ENCODE data around the gene RLN3.

The RLN3 gene, protein sequence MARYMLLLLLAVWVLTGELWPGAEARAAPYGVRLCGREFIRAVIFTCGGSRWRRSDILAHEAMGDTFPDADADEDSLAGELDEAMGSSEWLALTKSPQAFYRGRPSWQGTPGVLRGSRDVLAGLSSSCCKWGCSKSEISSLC

DNA sequence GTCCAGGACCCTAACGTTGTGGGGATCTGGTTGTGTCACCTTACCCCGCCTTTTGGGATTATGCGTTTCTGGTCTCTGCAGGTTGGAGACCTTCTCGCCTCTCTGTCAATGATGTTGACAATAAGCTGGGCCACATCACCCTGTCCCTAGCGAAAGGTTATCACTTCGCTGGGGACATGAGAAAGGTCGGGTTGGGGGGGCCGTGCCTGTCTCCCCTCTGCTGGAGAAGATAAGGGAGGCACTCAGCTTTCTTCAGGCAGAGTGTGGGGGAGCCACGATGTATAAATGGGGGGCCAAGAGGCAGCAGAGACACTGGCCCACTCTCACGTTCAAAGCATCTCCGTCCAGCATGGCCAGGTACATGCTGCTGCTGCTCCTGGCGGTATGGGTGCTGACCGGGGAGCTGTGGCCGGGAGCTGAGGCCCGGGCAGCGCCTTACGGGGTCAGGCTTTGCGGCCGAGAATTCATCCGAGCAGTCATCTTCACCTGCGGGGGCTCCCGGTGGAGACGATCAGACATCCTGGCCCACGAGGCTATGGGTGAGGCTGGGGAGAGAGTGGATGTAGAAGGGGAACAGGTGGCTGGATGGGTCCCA is at the start of gene RLN3:
RLN3 (plus strand) TSS at position 293 of the 595 bp plus-strand sequence; CDS start at position 350, 57 bp downstream.
- no peak for DNase-seq

DNA sequence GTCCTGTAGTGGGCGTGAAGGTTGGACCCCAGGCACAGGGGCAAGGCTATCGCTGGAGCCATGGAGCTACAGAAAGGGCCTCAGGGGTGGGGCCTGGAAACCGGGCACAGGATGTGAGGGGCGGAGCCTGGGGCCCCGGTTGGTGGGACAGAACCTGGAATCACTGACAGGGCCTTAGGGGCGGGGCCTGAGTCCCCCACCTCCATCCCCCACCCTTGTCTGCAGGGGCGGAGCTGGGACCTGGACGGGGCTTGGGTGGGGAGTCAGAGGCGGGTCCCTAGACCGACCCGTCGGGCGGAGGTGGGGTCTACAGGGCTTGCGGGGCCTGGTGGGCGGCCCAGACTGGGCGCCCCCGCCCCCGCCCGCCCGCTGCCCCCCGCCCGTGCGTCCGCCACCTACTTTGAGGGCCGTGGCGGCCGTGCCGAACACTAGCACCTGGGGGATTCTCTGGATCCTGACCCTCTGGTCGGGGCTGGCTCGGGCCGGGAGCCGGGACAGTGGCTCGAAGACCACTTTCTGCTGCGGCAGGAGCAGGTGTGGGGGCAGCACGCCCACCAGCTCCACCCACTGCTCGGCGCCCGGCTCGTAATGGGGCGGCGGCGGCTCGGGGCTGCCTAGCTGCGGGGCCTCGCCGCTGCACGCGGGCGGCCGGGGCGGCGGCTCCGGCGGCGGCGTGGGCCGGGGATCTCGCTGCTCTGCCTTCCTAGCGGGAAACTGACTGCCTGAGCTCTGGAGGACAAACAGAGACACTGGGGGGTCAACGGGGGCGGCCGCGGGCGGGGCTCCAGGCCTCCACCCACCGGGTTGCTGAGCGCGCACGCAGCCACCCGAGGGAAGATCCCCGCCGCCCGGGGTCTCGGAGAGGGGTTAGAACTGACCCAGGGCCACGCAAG is 49.4 kb upstream of the RLN3 start:
- peak in 8 of 14 donors; percentile 9 to 62 (median 32) for DNase-seq

DNA sequence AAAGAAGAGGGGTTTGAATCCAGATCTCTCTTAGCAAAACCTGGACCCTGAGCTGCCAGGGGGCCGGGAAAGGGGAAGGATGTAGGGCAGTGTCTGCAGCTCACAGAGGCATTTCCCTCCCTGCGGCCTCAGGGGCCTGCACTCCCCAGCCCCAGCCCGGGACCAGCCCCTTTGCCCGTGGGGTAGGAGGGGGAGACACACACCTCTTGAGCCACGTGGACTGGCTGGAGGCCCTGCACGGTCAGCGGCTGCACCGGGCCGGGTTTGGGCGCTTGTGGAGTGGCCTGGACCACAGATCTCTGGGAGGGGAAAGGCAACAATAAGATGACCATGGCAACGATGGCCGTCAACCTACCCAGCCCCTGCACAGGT is 48.7 kb upstream of the RLN3 start:
- DNase-seq = peak in 1 of 14 donors; percentile 9

DNA sequence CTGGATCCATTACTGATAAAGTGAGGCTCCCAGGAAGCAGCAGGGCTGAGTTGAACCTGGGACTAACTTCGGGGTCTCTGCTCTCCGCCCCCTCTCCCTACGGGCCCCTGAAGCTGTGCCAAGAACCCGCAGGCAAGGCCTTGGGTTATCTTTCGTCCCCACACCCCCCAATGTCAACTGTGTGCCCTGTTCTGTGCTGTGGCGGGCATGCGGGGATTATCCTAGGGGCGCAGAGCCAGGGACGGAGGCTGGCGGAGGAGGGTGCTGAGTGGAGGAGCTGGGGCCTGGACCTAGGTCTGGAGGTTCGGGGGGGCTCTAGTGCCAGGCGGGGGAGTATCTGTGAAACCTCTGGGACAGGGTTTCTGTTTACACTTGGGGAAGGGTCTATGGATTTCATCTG is 48.3 kb upstream of the RLN3 start:
- no peak for DNase-seq

DNA sequence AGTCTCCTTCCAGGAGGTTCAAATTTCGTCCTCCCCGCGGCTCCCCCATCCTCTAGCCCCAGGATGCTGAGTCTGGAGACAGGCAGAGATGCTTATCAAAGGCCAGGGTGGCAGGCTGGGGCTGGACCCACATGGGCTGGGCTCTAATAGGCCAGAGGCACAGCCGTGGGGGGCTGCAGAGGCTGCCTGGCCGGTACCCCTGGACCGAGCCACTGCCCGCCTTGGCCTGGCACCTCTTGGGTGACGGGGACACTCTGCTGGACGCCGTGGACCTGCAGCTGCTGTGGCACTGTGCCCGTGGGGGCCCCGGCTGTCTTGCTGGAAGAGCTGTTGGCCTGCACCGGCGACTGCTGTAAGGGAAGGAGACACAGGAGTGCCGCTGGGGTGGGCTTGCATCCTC is 47.6 kb upstream of the RLN3 start:
- DNase-seq = no peak

DNA sequence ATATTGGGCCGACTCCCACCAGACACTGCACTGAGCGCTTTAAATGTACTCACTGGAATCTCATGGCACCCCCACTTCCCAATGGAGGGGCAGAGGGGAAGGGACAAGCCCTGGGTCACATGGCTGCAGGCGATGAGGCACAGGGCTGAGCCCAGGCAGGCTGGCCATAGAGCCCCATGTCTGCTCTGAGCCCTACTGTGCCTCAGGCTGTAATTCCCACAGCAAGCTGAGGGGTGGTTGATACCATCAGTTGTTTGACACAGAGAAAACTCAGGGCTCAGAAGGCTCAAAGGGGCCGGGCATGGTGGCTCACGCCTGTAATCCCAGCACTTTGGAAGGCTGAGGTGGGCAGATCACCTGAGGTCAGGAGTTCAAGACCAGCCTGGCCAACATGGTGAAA is 46.9 kb upstream of the RLN3 start:
- DNase-seq = no peak

DNA sequence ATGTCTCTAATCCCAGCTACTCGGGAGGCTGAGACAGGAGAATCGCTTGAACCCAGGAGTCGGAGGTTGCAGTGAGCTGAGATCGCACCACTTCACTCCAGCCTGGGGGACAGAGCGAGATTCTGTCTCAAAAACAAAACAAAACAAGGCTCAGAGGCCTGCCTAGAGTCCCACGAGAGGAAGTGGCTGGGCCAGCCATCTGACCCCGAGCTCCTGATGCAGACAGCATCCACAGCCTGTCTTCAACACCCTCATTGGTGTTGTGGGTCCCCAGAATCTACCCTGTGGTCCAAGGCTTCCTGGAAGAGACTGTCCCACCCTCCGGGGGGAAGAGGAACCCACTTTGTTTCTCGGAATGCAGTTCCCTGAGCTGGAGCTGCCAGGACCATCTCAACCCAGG is 46.5 kb upstream of the RLN3 start:
- DNase-seq = no peak

DNA sequence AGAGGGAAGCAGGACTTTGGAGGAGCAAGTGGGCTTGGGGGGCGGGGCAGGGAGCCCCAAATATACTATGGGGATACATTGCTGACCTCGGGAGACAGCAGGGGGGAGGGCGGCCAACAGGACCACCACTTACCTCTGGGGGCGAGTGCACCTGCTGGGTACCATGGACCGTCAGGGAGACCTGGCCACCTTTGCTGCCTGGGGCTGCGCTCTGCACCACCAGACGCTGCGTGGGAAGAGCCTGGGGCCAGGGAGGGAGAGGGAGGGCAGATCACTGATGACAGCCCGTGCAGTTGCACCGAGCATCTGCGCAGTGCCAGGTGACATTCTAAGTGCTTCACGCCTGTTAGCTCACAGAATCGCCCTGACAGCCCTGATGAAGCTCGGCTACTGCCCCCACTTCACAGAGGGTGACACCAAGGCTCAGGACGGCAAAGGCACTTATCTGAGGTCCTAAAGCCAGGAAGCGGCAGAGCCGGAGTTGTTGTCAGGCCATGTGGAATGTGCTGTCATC is 45.9 kb upstream of the RLN3 start:
- no peak for DNase-seq

DNA sequence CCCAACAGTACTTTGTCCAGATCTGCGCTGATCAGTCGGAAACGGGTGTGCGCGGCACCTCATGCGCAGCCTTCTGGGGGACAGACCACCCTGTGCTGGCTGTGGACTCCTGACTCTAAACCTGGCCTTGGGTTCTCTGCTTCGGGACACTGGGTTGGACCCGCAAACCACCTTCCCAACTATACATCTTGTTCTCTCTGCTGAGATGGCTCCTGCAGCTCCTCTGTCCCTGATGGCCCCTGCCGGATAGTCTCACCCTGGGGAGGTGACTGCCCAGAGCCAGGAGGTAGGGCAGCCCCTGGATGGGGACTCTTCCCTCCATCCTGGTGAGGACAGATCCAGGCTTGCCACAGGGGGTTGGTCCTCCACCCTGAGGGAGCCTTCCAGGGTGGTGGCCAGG is 45.2 kb upstream of the RLN3 start:
- DNase-seq = no peak

DNA sequence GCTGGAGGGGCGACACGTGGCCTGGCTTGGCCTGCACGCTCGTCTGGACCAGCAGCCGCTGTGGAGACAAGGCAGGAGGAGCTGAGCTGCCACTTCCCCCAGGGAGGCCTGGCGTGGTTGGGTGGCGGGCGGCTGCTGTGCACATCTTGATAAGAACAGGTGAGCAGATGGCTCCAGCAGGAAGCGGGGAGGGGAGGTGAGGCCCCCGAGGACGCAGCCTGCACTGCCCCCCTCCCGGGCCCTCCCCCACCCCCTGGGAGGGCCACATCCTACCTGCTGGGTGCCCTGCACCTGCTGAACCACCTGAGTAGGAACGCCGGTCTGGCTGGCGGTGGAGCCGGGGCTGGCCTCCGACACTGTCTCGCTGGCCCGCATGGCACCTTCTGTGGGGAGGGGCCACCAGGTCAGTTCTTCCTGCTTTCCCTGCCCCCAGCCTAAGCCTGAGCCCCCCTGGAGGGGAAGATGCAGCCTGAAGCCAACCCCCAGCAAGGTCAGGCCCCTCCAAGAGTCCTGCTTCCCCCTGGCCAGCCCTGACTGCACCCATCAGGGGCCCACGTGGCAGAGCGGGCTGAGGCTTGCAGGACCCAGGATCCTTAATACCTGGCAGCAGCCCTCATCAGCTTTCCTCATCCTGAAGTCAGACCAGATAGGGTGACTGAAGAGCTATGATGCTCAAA is 44.6 kb upstream of the RLN3 start:
- DNase-seq = no peak

DNA sequence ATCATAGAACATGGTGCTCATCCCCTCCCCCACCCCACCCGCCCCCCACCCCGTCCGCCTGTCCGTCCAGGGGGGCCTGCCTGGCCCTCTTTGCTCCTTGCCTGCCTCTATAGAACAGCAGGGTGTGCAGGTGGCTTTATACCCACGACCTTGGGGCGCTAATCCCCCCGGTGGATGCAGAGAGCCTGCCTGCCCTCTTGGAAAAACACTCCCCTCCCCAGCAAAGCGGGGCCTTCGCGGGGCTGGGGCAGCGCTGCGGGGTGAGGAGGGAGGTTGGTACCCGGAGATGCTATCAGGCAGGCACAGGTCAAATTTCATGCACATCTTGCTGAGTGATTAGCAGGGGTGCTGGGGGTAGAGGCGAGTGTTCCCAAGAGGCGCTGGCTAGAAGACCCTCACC is 43.8 kb upstream of the RLN3 start:
- DNase-seq = no peak

DNA sequence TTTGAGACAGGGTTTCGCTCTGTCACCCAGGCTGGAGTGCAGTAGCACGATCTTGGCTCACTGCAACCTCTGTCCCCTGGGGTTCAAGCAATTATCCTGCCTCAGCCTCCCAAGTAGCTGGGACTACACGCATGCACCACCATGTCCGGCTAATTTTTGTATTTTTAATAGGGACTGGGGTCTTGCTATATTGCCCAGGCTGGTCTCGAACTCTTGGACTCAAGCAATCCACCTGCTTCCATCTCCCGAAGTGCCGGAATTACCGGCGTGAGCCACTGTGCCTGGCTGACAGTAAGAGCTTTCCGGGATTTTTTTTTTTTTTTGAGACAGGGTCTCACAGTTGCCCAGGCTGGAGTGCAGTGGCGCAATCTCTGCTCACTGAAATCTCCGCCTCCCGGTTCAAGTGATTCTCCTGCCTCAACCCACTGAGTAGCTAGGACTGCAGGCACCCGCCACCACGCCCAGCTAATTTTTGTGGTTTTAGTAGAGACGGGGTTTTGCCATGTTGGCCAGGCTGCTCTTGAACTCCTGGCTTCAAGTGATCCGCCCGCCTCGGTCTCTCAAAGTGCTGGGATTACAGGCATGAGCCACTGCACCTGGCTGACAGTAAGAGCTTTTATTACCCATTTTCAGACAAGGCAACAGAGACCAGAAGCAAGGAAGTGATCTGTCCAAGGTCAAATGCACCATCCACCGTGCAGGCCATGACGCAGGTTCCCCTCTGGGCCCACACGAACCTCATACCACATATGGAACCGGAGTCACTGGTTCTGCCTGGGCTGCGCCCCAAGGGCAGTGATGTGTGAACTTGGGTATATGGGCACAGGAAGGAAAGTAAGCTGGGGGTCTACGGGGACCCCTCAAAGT is 42.8 kb upstream of the RLN3 start:
- DNase-seq = no peak

DNA sequence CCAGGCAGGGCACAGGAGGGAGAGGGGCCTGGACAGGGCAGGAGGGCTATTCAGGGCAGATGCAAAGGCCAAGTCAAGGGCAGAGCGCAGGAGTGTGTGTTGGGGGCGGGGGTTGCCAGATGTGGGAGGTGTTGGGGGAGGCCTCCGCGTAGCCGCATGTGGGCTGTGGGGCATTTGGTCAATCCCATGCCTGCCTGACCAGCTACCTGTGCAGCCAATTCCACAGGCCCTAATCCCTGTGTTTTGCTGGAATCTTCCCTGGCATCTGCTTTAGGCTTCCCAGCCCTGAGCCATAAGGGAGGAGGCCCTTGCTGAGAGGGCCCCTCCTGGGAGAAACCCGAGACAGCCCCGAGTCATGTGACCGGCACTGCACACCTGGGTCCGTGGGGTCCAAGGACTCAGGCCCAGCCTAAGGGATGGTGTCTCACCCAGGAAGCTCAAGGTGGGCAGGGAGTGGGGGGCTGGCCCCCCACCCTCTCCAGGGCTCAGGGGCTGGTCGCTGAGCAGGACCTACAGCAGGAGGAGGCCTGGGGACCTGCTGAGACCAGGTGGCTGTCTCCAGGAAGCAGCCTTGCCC is 42.1 kb upstream of the RLN3 start:
- DNase-seq = no peak

DNA sequence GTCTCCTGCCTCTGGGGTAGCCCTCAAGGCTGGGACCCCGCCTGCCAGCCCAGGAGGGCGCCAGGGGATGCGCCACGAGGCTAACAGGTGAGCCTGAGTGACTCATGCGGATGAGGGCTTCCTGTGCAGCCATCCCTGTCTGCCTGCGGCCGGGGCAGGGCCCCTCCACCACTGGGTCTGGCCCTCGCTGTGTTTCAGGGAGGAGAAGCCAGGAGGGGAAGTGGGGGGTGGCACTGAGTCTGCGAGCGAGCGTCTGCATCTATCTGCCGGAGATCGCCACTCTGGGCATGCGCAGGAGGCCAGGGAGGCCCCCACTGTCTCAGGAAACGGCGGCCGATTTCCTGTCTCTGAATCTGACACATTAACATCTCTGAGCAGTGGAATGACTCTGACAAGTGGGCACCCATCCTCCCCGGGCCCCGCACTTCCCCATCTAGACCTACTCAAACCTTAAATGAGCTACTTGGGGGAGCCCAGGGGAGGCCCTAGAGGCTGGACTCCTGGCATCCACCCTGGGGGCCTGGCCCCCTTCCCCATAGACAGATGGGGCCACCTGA is 41.5 kb upstream of the RLN3 start:
- DNase-seq = peak in 12 of 14 donors; percentile 5 to 81 (median 68)

DNA sequence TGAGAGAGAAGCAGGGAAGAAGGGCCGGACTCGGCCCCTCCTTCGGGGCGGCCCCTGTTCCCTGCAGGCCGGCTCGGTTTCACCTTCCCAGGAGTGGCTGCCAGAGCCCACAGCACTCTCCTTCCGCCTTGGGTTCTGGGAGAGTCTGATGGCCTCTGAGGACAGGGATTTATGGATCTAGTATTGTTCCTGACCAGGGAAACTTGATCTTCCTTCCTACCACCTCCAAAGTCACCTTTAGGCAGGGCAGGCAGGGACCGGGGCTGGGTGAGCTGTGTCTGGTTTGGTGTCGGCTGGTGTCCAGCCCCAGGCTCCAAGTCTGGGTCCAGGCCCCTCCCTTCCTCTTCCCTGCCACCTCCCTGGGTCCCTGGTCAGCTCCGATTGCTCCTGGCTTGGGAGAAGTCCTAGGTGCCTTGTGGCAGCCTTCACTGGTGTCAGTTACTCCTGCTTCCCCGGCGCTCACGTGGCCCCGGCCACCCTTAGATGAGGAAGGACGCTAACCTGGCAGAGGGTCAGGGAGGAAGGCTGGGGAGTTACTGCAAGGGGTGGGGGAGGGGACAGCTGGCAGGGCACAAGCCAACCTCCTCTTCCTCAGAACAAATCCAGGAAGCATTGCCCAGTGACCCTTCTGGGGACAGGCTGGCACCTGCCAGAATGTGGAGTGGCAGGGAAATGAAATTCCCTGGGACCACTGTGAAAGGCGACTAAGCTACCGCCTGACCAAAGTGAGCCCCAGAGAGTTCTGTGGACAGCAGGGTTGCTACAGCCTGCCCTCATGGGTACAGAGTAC is 40.7 kb upstream of the RLN3 start:
- DNase-seq = peak in 10 of 14 donors; percentile 37 to 71 (median 52)

DNA sequence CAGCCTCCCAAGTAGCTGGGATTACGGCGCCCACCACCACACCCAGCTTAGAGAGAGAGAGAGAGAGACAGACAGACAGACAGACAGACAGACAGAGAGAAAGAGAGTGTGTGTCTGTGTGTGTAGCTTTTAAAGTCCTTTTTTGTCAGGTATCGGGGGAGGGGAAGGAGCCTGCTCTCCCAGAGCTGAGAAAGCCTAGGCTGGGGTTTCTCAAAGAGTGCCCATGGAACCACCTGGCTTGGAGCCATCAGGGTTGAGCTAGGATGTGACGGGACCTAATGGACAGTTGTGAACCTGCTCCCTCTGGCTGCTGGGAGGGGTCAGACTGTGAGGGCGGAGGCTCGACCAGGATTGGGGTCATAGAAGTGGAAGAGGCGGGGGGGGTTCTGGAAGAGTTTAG is 38.5 kb upstream of the RLN3 start:
- DNase-seq = no peak

DNA sequence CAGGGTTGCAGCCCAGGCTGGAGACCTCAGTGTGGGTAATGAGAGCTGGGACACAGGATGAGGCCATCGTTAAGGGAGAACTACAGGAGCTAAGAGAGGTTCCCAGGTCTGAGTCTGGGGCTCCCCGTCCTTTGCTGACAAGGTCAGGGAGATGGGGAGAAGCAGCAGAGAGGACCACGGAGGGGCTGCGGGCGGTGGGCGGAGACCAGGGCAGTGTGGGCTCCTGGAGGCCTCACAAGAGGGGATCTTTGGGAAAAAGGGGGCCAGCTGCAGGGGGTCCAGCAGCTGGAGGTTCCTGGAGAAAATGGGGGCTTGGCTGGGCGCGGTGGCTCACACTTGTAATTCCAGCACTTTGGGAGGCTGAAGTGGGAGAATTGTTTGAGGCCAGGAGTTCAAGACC is 37.9 kb upstream of the RLN3 start:
- no peak for DNase-seq

DNA sequence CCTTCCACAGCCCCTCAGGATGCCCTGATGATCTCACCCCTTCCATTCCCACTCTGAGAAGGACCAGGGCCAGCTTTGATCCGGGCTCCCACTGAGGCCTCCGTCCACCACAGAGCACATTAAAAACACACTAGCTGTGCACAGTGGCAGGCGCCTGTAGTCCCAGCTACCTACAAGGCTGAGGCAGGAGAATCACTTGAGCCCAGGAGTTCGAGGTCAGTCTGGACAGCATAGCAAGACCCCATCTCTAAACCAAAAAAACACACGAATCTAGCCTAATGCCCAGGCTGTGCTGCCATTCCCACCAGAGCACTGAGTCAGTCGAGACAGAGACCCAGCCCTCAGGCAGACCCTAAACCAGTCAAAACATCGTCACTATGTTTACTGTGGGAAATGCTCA is 35.9 kb upstream of the RLN3 start:
- no peak for DNase-seq

DNA sequence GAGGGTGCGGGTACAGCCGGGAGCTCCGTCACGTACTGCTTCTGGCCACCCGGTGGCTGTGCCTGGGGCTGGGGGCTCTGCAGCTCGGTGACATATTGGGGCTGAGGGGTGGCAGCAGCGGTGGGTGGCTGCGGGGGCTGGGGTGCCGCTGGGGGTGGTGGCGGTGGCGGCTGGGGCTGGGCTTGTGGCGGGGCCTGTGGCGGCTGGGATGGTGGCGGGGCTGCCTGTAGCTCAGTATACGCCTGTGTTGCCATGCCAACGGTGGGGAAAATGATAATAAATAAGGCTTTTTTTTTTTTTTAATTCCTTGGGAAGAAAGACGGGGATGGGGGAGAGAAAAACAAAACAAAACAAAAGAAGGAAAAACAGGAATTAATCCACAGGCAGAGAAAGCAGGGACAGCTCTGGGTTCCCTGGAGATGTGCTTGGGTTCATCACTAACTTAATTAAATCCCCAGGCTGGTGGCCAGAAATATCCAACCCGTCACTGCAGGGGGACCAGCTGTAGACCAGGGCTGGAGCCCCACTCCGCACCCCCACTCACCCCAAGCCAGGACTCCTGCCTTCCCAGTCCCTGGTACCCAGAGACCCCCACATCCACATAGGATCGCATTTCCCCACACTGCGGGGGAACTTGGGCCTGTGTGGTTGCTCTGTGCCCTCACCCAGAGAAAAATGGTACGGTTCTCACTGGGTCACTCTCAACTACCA is 34.2 kb upstream of the RLN3 start:
- DNase-seq = peak in 1 of 14 donors; percentile 56
